Renal cortical epithelial cell (primary cell): ENCODE data around the gene RBP4. TPM values are rescaled to one million over a fixed set of nuclear protein-coding genes. Genes with fewer than 3 reads are reported as not detected.

Experiments used
- DNase-seq: peaks from one replicate; pipeline ENCODE4 v3.0.0-alpha.2; 2011; ENCODE audit warnings: low read depth
- total RNA-seq: library from RNA; depleted of rRNA; stranded (reverse); fragments of >200 nt; gene quantifications from 2 replicates; pipeline ENCODE4 v1.2.3, GENCODE V29; 2014

The RBP4 gene
- 2.1 and 5.8 TPM in 2 replicates for total RNA-seq

- no peak for DNase-seq
Measured at GRCh38 chr10:93601146-93601773, at the start of gene RBP4. Gene RBP4, minus strand, starts transcription at chr10:93601235. Its CDS starts 207 bp downstream, at chr10:93601028.

- DNase-seq, result no peak
Measured at GRCh38 chr10:93639791-93640190, 38.8 kb upstream of the RBP4 start.

- DNase-seq, result no peak
Measured at GRCh38 chr10:93630625-93631557, 29.9 kb upstream of the RBP4 start.

- peak; percentile 1 for DNase-seq
Measured at GRCh38 chr10:93629647-93630305, 28.7 kb upstream of the RBP4 start.

GRCh38 chr10:93628858-93629257, 27.8 kb upstream of the RBP4 start:
- no peak for DNase-seq

GRCh38 chr10:93622942-93623341, 21.9 kb upstream of the RBP4 start:
- DNase-seq, result no peak

GRCh38 chr10:93620925-93621324, 19.9 kb upstream of the RBP4 start:
- DNase-seq, result no peak

- DNase-seq, result no peak
Measured at GRCh38 chr10:93615576-93616235, 14.7 kb upstream of the RBP4 start.

GRCh38 chr10:93614101-93614825, 13.2 kb upstream of the RBP4 start:
- no peak for DNase-seq

- no peak for DNase-seq
Measured at GRCh38 chr10:93613126-93613525, 12.1 kb upstream of the RBP4 start.

GRCh38 chr10:93612311-93612710, 11.3 kb upstream of the RBP4 start, which contains the start of gene PDE6C:
Gene PDE6C, plus strand, starts transcription at chr10:93612537. Its CDS starts 189 bp downstream, at chr10:93612726.
- no peak for DNase-seq

- DNase-seq, result no peak
Measured at GRCh38 chr10:93608421-93608820, 7.4 kb upstream of the RBP4 start.

GRCh38 chr10:93604146-93604545, 3.1 kb upstream of the RBP4 start:
- DNase-seq, result no peak

- no peak for DNase-seq
Measured at GRCh38 chr10:93603023-93603422, 2.0 kb upstream of the RBP4 start.

GRCh38 chr10:93601774-93602162, 733 bp upstream of the RBP4 start:
- peak; percentile 4 for DNase-seq

- peak; percentile 10 for DNase-seq
Measured at GRCh38 chr10:93600446-93601145, 439 bp downstream of the RBP4 start.

- DNase-seq, result no peak
Measured at GRCh38 chr10:93599778-93600177, 1.3 kb downstream of the RBP4 start.

- no peak for DNase-seq
Measured at GRCh38 chr10:93599335-93599734, 1.7 kb downstream of the RBP4 start.

GRCh38 chr10:93598157-93598556, 2.9 kb downstream of the RBP4 start:
- peak; percentile 6 for DNase-seq

- DNase-seq, result no peak
Measured at GRCh38 chr10:93597075-93597599, 3.9 kb downstream of the RBP4 start.
